NCI-H128 (cell line): ENCODE measurements around the gene TSPAN4.

Experiments
- DNase-seq: peaks from one replicate; lab custom pipeline; 2025; ENCODE audit not compliant: unreplicated experiment; lab: John Stamatoyannopoulos, UW

Gene TSPAN4

DNA sequence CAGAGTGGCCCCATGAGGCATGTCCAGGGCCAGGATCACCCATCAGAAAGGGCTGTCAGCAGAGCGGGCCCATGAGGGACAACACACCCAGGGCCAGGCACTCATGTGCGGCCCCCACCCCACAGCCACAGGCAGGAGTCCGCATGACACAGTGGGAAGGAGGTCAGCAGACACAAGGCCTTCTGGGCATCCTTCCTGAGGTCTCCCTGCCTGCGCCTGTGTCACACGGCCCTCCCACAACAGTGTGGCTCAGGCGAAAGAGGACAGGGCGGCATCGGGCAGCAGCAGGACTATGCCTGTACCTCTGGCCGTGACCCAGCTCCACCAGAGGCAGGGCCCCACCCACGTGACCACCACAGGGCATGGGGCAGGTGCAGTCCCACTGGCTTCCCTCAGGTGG lies 40.9 kb downstream of the TSPAN4 start:
- no peak for DNase-seq

DNA sequence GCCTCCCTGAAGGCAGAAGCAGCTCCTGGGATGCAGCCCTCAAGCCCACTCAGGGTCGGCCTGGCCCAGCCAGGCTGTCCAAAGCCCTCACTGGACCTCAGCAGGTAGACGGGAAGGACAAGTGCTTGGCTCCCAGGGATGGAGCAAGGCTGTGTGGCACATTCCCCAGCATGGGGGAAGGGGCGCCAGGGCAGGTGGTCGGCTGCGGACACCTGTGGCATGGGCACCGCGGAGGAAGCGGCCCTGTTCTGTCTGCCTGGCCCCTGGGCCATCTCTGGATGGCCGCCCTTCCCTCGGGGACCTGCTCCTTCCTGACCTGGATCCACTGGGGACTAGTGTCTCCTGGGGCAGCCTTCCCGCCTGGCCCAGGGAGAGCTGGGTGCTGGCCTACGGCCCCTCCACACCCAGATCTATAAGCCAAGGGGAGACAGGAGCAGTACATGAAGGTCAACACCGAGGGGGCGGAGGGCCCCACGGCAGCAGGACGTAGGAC lies 42.0 kb downstream of the TSPAN4 start:
- no peak for DNase-seq

DNA sequence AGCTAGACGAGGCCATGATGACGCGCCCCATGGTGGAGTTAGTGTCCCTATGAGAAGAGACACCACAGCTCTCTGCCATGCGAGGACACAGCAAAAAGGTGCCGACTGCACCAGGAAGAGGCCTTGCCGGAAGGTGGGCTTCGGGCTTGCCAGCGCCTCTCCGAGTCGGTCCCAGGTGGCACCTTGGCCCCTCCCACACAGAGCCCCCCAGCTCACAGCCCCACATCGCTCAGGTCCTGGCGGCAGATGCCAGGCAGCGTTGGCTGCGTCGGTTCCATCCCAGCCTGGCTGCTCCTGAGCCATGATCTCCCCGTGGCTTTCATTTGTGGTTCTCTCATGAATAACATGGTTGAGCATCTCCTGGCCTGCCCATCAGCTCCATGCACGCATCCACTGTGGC lies 43.9 kb downstream of the TSPAN4 start:
- no peak for DNase-seq

GRCh38 chr11:887589-887988 lies 44.9 kb downstream of the TSPAN4 start:
- DNase-seq, result no peak

DNA sequence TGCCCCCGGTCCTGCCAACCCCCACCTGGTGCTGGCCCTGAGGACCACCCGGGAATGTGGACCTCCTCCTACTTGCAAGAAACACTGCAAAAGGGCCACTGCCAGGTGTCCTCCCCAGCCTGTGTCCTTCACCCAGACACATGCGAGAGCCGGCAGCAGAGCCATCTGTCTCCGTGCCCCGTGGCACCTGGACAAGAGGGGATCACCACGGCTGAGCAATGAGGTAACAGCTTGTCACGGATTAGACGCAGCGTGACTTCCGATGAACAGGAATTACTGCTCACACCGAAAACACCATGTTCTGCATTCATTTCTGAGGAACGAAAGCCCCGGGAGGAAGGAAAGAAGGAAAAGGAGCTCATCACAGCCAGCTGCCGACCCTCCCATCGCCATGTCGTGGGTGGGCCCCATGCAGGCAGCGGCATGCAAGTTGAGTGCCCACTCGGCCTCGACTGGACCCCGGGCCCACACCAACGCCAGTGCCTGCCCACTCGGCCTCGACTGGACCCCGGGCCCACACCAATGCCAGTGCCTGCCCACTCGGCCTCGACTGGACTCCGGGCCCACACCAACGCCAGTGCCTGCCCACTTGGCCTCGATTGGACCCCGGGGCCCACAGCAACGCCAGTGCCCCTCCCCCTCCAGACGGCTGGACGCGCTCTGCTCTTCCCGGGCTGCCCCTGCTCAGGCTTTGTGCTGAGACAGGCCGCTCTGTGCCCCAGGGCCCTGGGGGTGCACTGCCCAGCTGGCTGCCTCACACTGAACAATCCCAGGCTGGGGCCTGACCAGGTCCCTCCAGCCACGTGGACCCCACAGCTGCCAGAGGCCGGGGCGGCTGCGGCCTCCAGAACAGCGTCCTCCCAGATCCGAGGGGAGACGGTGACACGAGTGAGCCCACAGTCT lies 45.9 kb downstream of the TSPAN4 start:
- DNase-seq, result no peak

GRCh38 chr11:889257-889656 lies 46.6 kb downstream of the TSPAN4 start:
- DNase-seq, result no peak

DNA sequence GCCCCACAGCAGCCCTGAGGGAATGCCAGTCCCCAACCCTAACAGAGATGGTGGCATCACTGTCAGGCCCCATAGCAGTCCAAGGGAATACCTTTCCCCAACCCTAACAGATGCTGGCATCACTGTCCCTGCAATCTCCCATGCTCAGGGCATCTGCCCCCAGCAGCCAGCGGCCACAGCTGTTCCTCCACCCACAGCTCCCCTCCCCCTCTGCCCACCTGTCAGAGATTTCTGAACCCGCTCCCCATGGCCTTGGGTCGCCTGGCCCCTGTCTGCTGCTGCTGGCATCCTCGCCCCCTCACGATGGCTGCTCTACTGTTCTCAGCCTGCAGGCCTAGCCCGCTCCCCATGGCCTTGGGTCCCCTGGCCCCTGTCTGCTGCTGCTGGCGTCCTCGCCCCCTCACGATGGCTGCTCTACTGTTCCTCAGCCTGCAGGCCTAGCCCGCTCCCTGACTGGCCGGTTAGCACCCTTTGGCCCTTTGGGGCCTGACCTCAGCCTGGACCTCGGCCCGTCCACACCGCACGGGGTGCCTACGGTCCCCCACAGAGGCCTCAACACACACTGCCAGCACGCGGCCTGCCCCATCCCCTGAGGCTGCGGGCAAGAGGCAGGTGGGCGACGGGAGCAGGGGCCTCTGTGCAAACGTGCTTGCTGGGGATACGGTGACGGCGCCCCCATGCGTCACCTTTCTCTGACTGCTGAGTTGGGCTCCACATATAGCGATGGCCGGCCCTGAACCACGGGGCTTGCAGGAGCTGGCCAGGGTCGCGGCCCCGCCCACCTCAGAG lies 47.2 kb downstream of the TSPAN4 start:
- DNase-seq, result no peak

DNA sequence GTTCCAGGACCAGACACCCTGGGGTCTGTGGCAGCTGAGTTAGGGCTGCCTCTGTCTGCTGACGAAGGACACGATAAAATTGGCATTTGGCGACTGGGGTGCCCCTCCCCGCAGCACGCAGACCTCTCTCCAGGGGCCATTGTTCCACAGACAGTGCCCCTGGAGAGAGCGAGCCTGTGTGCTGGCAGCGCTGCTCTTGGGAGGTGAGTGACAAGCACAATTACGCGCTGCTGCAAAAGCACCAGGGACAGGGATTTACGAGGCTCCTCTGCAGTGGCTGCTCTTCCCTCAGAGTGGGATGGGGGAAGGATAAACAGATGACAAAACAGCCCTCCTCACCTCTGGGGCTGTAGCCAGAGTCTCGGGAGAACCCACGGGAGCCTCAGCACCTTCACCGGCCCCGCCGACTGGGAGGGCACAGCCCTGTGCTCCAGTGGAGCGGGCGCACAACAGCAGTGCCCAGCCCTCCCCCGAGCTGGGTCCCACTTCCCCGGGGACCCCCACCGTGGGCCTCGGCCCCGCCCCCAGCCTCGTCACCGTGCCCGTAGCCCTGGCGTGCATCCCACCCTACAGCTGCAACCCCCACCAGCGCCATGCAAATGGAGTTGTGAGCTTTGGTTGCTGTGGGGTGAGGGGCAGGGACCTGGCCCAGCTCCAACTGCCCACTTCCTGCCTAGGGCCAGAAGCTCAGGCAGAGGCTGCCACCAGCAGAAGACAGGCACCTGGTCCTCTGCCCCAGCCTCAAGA lies 48.3 kb downstream of the TSPAN4 start:
- no peak for DNase-seq

DNA sequence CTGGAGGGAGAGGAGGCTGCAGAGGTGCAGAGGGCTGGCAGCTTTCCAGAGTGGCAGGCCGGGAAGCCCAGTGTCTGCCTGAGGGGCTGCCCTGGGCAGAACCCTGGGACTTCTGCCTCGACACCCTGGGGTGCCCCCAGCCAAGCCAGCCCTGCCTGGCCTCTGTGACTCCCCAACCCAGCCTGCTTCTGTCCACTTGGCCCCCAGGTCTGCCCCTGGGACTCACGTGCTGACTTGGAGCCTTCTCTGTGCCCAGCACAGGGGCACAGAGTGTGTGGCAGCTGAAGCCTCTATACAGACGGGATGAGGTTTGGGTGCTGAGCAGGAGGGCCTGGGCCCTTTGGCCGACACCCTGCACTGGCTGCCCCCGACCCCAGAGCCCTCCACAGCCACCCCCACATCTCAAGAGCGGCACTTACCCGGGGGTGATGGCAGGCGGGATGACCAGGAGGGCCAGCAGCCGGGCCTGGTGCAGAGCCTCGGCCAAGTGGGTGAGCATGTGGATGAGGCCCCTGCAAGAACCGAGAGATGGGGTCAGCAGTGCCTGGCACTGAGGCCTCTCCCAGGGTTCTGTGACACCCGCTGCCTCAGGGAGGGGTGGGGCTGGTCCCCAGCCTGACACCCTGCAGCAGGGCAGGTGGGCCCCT lies 50.5 kb downstream of the TSPAN4 start:
- no peak for DNase-seq

DNA sequence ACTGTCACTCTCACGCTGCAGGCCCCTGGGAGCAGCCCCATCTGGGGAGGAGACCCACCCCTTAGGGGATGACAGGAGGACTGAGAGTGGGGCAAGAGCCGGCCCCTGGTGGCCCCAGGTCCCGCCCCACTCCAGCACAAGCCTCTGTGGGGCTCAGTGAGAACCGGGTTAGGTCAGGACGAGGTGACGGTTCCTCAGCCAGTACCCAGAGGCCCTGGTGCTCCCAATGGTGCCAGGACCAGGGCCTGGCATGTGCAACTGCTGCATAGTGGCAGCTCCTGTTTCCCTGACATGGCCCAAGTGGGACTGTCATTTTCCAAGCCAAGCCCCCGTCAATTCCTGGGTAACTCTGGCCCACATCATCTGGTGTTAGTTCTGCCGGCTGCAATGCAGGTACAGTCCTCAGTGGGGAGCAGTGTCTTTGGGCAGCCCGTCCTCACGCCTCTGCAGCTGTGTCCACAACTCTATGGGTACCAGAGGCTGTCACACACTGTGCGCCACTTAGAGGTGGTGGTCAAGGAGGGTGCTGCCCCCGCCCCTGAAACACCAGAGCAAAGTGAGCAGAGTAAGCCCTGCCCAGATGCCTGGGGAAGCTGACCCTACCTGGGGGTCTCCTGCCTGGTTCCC lies 52.0 kb downstream of the TSPAN4 start:
- no peak for DNase-seq

- DNase-seq, result no peak
Observed at GRCh38 chr11:895331-896110, 52.9 kb downstream of the TSPAN4 start.

- DNase-seq, result no peak
Observed at GRCh38 chr11:897253-898142, 54.8 kb downstream of the TSPAN4 start.

GRCh38 chr11:898143-898511 lies 55.5 kb downstream of the TSPAN4 start:
- DNase-seq, result no peak

DNA sequence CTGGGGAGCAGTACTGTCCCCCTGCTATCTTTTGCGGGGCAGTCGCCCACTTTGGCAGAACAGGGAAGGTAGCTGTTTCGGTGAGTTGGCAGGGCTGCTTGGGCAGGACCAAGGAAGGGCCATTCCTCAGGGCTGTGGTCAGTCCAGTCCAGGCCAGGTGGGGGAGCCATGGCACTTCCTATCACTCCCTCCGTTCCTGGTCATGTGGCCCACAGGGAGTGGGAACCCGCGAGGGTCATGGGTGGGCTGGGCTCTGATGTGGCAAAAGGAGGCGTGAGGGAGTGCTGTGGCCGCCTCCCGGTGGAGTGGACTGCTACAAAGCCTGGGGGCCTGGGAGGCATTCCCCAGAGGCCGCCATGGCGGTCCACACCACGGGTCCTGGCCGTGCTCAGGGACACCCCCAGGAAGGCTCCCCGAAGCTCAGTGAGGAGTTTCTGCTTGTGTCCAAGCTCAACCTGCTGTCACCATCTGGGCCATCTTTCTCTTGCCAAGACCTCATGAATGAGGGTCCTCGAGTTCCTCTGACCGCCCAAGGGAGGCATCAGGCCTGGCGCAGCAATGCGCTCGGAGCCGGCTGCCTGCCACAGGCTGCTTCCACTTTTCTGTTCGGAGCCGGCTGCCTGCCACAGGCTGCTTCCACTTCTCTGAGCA lies 56.0 kb downstream of the TSPAN4 start:
- DNase-seq, result no peak

DNA sequence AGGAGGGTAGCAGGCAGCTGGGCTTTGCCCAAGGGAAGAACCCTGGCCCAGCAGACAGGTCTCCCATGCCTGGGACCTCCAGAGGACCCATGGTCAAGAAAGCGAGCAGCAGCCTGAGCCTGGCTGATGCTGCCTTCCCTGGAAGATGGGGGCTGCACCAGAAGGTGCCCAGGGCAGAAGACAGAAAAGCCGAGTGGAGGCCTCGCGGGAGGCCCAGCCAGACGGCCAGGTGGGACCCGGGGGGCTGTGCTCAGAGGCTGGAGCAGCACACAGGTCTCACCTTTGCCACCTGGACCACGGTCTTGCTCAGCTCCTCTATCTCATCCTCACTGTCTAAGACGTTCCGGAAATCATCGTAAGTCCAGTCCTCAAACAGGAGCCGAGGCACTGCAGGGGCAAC lies 57.1 kb downstream of the TSPAN4 start:
- DNase-seq, result no peak

DNA sequence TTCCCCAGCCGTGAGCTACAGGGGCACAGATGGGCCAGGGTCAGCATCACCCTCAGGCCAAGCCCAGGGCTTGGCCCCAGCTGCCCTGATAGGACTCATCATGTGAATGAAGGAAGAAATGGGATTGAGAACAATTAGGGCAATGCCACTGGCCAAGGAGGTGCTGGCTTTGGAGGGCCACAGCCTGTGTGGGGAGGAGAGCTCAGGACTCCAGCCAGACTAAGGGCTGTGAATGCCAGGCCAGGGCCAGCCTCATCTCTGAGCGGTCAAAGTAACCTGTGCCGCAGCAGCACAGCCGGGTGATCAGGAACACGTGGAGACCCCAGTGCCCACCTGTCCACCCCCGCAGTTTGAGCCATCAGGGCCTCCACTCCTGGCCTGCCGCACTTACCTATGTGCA lies 57.9 kb downstream of the TSPAN4 start:
- no peak for DNase-seq

DNA sequence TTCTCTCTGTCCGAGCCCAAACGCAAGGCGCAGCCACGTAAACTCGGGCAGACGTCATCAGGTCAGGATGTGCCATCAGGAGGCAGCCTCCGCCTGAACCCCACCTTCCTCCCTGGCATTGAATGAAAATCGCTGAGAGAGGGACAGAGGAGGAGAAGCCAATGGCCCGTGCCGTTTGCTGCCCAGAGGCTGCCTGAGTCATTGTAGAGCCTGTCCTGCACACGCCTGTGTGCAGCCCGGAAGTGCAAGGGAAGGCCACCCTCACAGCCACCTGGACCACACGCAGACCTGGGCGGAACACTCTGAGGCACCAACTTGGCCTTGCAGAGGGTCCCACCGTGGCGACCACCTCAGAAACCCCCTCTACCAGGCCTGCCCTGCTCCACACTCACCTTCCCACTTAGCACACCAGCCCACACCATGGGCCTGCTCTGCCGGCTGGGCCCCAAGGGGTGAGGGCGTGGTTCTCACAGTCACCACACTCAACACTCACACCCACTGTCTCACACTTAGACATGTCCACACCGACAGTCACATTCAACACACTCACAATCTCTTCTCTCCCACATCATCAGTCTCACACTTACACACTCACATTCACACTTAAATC lies 58.9 kb downstream of the TSPAN4 start:
- DNase-seq, result no peak

GRCh38 chr11:904380-904779 lies 61.7 kb downstream of the TSPAN4 start:
- no peak for DNase-seq
